Adrenal gland (tissue), 12 donors: ENCODE measurements around the gene ZSCAN2. TPM values are rescaled to one million over a fixed set of nuclear protein-coding genes. Genes with fewer than 3 reads are reported as not detected.

Experiments
- DNase-seq, 7 donors: peaks; one replicate each; pipeline ENCODE4 v3.0.0-alpha.2; 2019 to 2020
- H3K27ac ChIP-seq, 5 donors: fragments of 200-600 bp; sonication (generic) in 4 of 5; 1 replicate in 3 of 5; 2 replicates in 2 of 5; pipeline versions ENCODE4 v1.5.1 to v1.8.0; 2016 to 2020; ENCODE audit warnings: mild to moderate bottlenecking in 1 of 5
- H3K27me3 ChIP-seq: fragments of 200-600 bp; 2 replicates; pipeline ENCODE4 v1.8.0; 2021
- H3K36me3 ChIP-seq, 2 donors: fragments of 200-600 bp; replicated peaks in 1 of 2; 1 replicate in 1 of 2; 2 replicates in 1 of 2; pipeline versions ENCODE4 v1.5.1 to v1.8.0; 2018 to 2022
- H3K4me1 ChIP-seq, 2 donors: fragments of 200-600 bp; replicated peaks in 1 of 2; 1 replicate in 1 of 2; 2 replicates in 1 of 2; pipeline versions ENCODE4 v1.5.1 to v1.8.0; 2018 to 2021
- H3K4me3 ChIP-seq, 4 donors: fragments of 200-600 bp; sonication (generic) in 3 of 4; one replicate each; pipeline ENCODE4 v1.5.1; 2016 to 2018
- H3K9me3 ChIP-seq, 3 donors: fragments of 200-600 bp; sonication (generic) in 1 of 3; replicated peaks in 1 of 3; 1 replicate in 2 of 3; 2 replicates in 1 of 3; pipeline versions ENCODE4 v1.5.1 to v1.8.0; 2016 to 2021
- POLR2A ChIP-seq, 2 donors: fragments of 450-650 bp; IDR thresholded peaks; one replicate each; pipeline ENCODE4 v1.6.1; 2017; ENCODE audit warnings: antibody characterized with exemption in 2 of 2, mild to moderate bottlenecking in 2 of 2, moderate library complexity in 1 of 2
- WGBS, 4 donors: extraction: QIAGEN DNeasy Blood & Tissue Kit in 2 of 4; methylation state at CpG; one replicate each; pipeline versions ENCODE4 v1.1.5 to v1.1.7; 2013 to 2017; 5-methylcytosine and 5-hydroxymethylcytosine counted together
- intact Hi-C, 2 donors: fragments of 100-400 bp; cut with DNase I; formaldehyde crosslinking; loops; one replicate each; pipeline versions ENCODE4 v1.14.1 to v1.15.0; 2022 to 2023
- polyA plus RNA-seq, 3 donors: library from polyadenylated mRNA; stranded (reverse); fragments of 200-250 nt in 2 of 3; fragments of 350-450 nt in 1 of 3; fragmentation: Illumina TruSeq in 1 of 3; extraction: RNeasy Lipid Tissue Mini Kit (QIAGEN cat#74804) in 1 of 3; gene quantifications; one replicate each; pipeline ENCODE4 v1.2.3, GENCODE V29; 2013 to 2014
- total RNA-seq, 9 donors: library from RNA; depleted of rRNA in 4 of 9; stranded (reverse); fragments of >200 nt in 4 of 9; fragments of 120-200 nt in 1 of 9; fragmentation: NEBNext Ultra II Directional in 1 of 9; extraction: Animal tissue kit (Norgen Biotek cat#: 25700) in 1 of 9; gene quantifications; one replicate each; pipeline versions ENCODE4 v1.1.0 to v1.2.4, GENCODE V29; 2013 to 2023
- TF ChIP-seq, protein P1 (sequence below), 6 experiments: fragments of 450-650 bp in 4 of 6; fragments of 200-600 bp in 2 of 6; sonication (generic) in 1 of 6; IDR thresholded peaks; 1 replicate in 5 of 6; 2 replicates in 1 of 6; pipeline versions ENCODE4 v1.5.1 to v1.8.0; 2016 to 2021; ENCODE audit warnings: antibody characterized with exemption in 6 of 6, mild to moderate bottlenecking in 2 of 6, moderate library complexity in 1 of 6
- donor health status: healthy with polysubstance abuse.
- donor health status: Bipolar disorder and iron deficiency.
- donor health status: DM: yes; HTN: yes; CAD: no.
- donor health status: DM: no; HTN: no; CAD: no.
- donor health status: DM: no; HTN: no; CAD: no.
- donor health status: DM: yes; HTN: yes; CAD: no.

The ZSCAN2 gene
- total and polyA plus RNA-seq, 12 donors: 3.8 to 16.9 (median 10.4) TPM

DNA sequence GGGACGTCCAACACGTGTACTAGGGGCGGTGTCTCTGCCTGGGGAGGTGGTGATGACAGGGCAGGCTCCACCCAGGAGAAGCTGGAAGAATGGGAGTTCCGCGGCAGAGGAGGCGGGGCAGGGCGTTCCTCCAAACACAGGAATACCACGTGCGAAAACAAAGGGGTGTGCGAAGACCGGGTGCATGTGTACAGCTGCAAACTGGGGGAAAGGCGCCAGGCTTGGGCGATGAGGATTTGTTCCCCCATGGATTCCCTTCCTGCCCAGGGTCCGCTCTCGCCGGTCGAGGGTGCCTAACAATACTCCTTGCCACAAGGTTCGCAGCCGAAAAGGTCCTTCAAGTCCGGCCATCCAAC is 500 bp upstream of the ZSCAN2 start:
- no peak for TF ChIP-seq POLR2A (IDR thresholded peaks at IDR 0.05)
- TF ChIP-seq, protein P1, sequence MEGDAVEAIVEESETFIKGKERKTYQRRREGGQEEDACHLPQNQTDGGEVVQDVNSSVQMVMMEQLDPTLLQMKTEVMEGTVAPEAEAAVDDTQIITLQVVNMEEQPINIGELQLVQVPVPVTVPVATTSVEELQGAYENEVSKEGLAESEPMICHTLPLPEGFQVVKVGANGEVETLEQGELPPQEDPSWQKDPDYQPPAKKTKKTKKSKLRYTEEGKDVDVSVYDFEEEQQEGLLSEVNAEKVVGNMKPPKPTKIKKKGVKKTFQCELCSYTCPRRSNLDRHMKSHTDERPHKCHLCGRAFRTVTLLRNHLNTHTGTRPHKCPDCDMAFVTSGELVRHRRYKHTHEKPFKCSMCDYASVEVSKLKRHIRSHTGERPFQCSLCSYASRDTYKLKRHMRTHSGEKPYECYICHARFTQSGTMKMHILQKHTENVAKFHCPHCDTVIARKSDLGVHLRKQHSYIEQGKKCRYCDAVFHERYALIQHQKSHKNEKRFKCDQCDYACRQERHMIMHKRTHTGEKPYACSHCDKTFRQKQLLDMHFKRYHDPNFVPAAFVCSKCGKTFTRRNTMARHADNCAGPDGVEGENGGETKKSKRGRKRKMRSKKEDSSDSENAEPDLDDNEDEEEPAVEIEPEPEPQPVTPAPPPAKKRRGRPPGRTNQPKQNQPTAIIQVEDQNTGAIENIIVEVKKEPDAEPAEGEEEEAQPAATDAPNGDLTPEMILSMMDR (IDR thresholded peaks at IDR 0.05): no peak
- peak overlapping the region in 4 of 5 donors; percentile 7 to 81 (median 59) for H3K27ac ChIP-seq
- 0 to 1% (median 0%) methylated on average over 19 to 20 of the region's 20 CpGs for WGBS, 4 donors

DNA sequence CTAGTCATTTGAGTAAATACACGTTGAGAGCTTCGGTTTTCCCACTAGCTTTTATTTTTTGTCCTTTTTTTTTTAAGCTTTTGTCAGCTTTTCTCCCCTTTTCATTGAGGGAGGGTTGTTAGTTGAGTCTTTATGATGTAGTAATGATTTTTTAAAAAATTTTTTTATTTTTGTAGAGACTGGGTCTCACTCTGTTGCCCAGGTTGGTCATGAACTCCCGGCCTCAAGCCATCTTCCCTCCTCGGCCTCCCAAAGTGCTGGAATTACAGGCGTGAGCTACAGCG is 688 bp downstream of the ZSCAN2 start:
- Histone ChIP-seq H3K4me1 (peaks cover 3 to 37% of the 10 kb centered on the region in 2 donors), H3K36me3 (peaks cover 0 to 14% of the 10 kb centered on the region in 2 donors), H3K9me3 (no peaks in the 10 kb centered on the region), H3K27me3 (no peaks in the 10 kb centered on the region), H3K27ac (peak overlapping the region in 3 of 5 donors; percentile 58 to 81 (median 60)), H3K4me3 (peak overlapping the region; percentile 81 to 87 (median 86))
- DNase-seq: peak in 1 of 7 donors; percentile 47
- 18 to 22% (median 20%) methylated on average over 6 of the region's 6 CpGs for whole genome bisulfite sequencing, 4 donors
- intact Hi-C loops: no loop called here
- TF ChIP-seq, protein P1 (IDR thresholded peaks at IDR 0.05): no peak
- TF ChIP-seq POLR2A (IDR thresholded peaks at IDR 0.05): no peak

More for the DNA sequence above, 500 bp upstream of the ZSCAN2 start:
- DNase-seq: peak; percentile 82 to 95 (median 92)
- peak overlapping the region; percentile 81 to 87 (median 86) for H3K4me3 ChIP-seq
- H3K4me1 ChIP-seq: peaks cover 3 to 37% of the 10 kb centered on the region in 2 donors
- intact Hi-C loops: no loop called here
- H3K36me3 ChIP-seq: peaks cover 0 to 6% of the 10 kb centered on the region in 2 donors
- H3K9me3 ChIP-seq: no peaks in the 10 kb centered on the region
- H3K27me3 ChIP-seq: no peaks in the 10 kb centered on the region

DNA sequence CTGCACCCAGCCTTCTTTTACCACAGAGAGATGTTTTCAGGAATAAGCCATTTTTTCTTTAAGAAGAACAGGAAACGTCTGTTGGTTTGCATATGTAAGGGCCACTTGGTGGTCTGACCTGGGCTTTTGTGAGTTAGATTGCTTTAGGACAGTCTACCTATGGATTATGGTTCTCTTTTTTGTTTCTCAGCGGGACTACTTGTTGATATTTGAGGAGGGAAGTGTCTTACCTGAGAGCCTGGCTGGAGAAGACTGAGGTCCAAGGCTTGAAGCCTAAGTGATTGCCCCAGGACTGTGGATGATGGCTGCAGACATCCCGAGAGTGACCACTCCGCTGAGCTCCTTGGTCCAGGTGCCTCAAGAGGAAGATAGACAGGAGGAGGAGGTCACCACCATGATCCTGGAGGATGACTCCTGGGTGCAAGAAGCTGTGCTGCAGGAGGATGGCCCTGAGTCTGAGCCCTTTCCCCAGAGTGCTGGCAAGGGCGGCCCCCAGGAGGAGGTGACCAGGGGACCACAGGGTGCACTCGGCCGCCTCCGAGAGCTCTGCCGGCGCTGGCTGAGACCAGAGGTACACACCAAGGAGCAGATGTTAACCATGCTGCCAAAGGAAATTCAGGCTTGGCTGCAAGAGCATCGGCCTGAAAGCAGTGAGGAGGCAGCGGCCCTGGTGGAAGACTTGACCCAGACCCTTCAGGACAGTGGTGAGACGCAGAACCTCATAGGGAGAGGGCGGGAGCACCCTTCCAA is 3.0 kb downstream of the ZSCAN2 start:
- no peak overlapping the region for H3K27ac ChIP-seq
- intact Hi-C loops: no loop called here
- H3K4me3 ChIP-seq: no peak overlapping the region
- 92 to 93% (median 92%) methylated on average over 13 to 14 of the region's 14 CpGs for WGBS, 4 donors
- peaks cover 3 to 34% of the 10 kb centered on the region in 2 donors for H3K4me1 ChIP-seq
- no peaks in the 10 kb centered on the region for H3K9me3 ChIP-seq
- DNase-seq: no peak
- H3K27me3 ChIP-seq: no peaks in the 10 kb centered on the region
- H3K36me3 ChIP-seq: peaks cover 0 to 27% of the 10 kb centered on the region in 2 donors
- TF ChIP-seq, protein P1 (IDR thresholded peaks at IDR 0.05): no peak
- TF ChIP-seq POLR2A (IDR thresholded peaks at IDR 0.05): no peak

DNA sequence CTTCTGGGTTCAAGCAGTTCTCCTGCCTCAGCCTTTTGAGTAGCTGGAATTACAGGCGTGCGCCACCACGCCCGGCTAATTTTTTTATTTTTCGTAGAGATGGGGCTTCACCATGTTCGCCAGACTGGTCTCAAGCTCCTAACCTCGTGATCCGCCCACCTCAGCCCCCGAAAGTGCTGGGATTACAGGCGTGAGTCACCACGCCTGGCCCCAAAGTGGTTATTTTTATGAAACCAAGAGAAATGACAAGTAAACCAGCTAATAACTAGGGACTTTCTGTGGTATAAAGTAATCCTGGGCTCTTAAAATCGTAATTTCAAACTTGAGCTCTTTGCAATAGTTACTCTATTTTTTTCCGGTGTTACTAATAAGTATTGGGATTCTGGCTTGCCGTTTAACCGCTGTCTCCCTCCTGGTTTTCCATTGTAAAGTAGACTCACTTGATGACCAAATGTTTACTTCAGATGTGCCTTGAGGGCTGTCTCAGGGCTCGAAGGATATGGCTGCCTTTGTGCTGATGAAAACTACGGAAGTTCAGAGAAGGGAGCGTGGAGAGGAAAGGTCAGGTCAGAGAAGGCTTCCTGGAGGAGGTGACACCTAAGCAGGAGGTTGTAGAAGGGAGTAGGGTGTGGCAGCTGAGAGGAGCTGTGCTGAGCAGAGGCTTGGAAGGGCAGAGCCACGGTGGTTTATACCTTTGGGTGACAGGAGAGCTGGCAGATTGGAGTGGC is 4.2 kb downstream of the ZSCAN2 start:
- H3K27ac ChIP-seq: no peak overlapping the region
- intact Hi-C loops: no loop called here
- no peak for DNase-seq
- no peaks in the 10 kb centered on the region for H3K9me3 ChIP-seq
- 85 to 94% (median 87%) methylated on average over 19 of the region's 19 CpGs for WGBS, 4 donors
- peaks cover under 1 to 28% of the 10 kb centered on the region in 2 donors for H3K4me1 ChIP-seq
- peaks cover 0 to 30% of the 10 kb centered on the region in 2 donors for H3K36me3 ChIP-seq
- H3K4me3 ChIP-seq: no peak overlapping the region
- H3K27me3 ChIP-seq: no peaks in the 10 kb centered on the region
- TF ChIP-seq, protein P1 (IDR thresholded peaks at IDR 0.05): no peak
- no peak for TF ChIP-seq POLR2A (IDR thresholded peaks at IDR 0.05)
